B cell (primary cell): ENCODE measurements around the gene SLFN11. TPM values are rescaled to one million over a fixed set of nuclear protein-coding genes. Genes with fewer than 3 reads are reported as not detected.
"Not testable (repeated sequence)": the region's sequence is repeated elsewhere in the genome, so short reads cannot be mapped to it uniquely, and the experiment has no call there.

Source experiments
- ATAC-seq: fragments of 200-7000 bp; cut with Tn5 transposase; one replicate; pipeline ENCODE4 v1.10.0; 2021; ENCODE audit warnings: low read depth, mild to moderate bottlenecking, moderate number of reproducible peaks, moderate library complexity
- CTCF ChIA-PET: fragments of 350-600 bp; sonication (Branson Sonifier 250); formaldehyde crosslinking; loops from one replicate; lab custom pipeline; 2021; ENCODE audit warnings: antibody characterized with exemption, inconsistent platforms; lab: Charles Lee
- POLR2A ChIA-PET: fragments of 350-600 bp; sonication (Branson Sonifier 250); formaldehyde crosslinking; loops from one replicate; lab custom pipeline; 2021; ENCODE audit warnings: antibody characterized with exemption; lab: Charles Lee
- DNase-seq: peaks from one replicate; pipeline ENCODE4 v3.0.0; 2013
- H2AFZ ChIP-seq: 2 replicates; pipeline ENCODE4 v1.6.1; 2012; ENCODE audit warnings: mild to moderate bottlenecking, low read depth, low read length; ENCODE audit not compliant: insufficient read depth, poor library complexity, severe bottlenecking
- H3K27ac ChIP-seq, 2 donors: 1 replicate in 1 of 2; 2 replicates in 1 of 2; pipeline ENCODE4 v1.5.1; 2012 to 2013; ENCODE audit warnings: low read length in 2 of 2, mild to moderate bottlenecking in 2 of 2, moderate library complexity in 1 of 2
- H3K27me3 ChIP-seq, 4 experiments: fragments of 200-600 bp in 1 of 4; sonication (generic) in 1 of 4; replicated peaks in 1 of 4; 1 replicate in 2 of 4; 2 replicates in 2 of 4; pipeline versions ENCODE4 v1.6.1 to v1.7.0; 2013 to 2016; ENCODE audit warnings: low read length in 3 of 4, mild to moderate bottlenecking in 2 of 4, mixed read lengths in 1 of 4, moderate library complexity in 1 of 4; ENCODE audit not compliant: insufficient read depth in 4 of 4, control insufficient read depth in 3 of 4; ENCODE audit errors: control extremely low read depth in 1 of 4
- H3K36me3 ChIP-seq, 2 experiments: replicated peaks in 1 of 2; 1 replicate in 1 of 2; 2 replicates in 1 of 2; pipeline versions ENCODE4 v1.6.1 to v1.7.1; 2013; ENCODE audit warnings: low read length in 1 of 2; ENCODE audit not compliant: insufficient read depth in 2 of 2, control insufficient read depth in 1 of 2; ENCODE audit errors: control extremely low read depth in 1 of 2, extremely low read depth in 1 of 2
- H3K4me1 ChIP-seq, 2 donors: fragments of 200-600 bp in 1 of 2; sonication (generic) in 1 of 2; 1 replicate in 1 of 2; 2 replicates in 1 of 2; pipeline versions ENCODE4 v1.5.1 to v1.6.1; 2013 to 2017; ENCODE audit warnings: low read length in 2 of 2; ENCODE audit not compliant: control insufficient read depth in 2 of 2, insufficient read depth in 2 of 2
- H3K4me2 ChIP-seq: replicated peaks from 2 replicates; pipeline ENCODE3; 2012; ENCODE audit warnings: mild to moderate bottlenecking, low read depth, low read length; ENCODE audit not compliant: poor library complexity, severe bottlenecking
- H3K4me3 ChIP-seq, 5 experiments: fragments of 200-600 bp in 1 of 5; sonication (generic) in 1 of 5; 1 replicate in 3 of 5; 2 replicates in 2 of 5; pipeline versions ENCODE4 v1.5.1 to v1.7.0; 2011 to 2016; ENCODE audit warnings: low read length in 4 of 5, mild to moderate bottlenecking in 4 of 5, low read depth in 2 of 5, control low read depth in 1 of 5, moderate library complexity in 1 of 5; ENCODE audit not compliant: insufficient read depth in 1 of 5; ENCODE audit errors: control extremely low read depth in 1 of 5, extremely low read depth in 1 of 5
- H3K79me2 ChIP-seq: fragments of 200-600 bp; sonication (generic); one replicate; pipeline ENCODE4 v1.6.0; 2016; ENCODE audit warnings: low read length; ENCODE audit not compliant: control insufficient read depth, insufficient read depth
- H3K9ac ChIP-seq: fragments of 200-600 bp; sonication (generic); 2 replicates; pipeline ENCODE4 v1.6.1; 2017; ENCODE audit warnings: mild to moderate bottlenecking, low read length, moderate library complexity
- H3K9me3 ChIP-seq, 3 donors: one replicate each; pipeline versions ENCODE4 v1.6.1 to v1.7.1; 2013; ENCODE audit warnings: low read length in 2 of 3; ENCODE audit not compliant: control insufficient read depth in 2 of 3, insufficient read depth in 1 of 3; ENCODE audit errors: control extremely low read depth in 1 of 3
- H4K20me1 ChIP-seq: 2 replicates; pipeline ENCODE4 v1.6.0; 2012; ENCODE audit warnings: mild to moderate bottlenecking, low read length; ENCODE audit not compliant: insufficient read depth, control insufficient read depth, poor library complexity, severe bottlenecking
- H3K27ac Mint-ChIP-seq: one replicate; pipeline ENCODE4 v1.8.0; 2021; ENCODE audit warnings: mixed read lengths
- H3K27me3 Mint-ChIP-seq: one replicate; pipeline ENCODE4 v1.8.0; 2021; ENCODE audit warnings: mixed read lengths
- H3K4me1 Mint-ChIP-seq: one replicate; pipeline ENCODE4 v1.8.0; 2021; ENCODE audit warnings: mixed read lengths
- H3K4me3 Mint-ChIP-seq: one replicate; pipeline ENCODE4 v1.8.0; 2021; ENCODE audit warnings: mixed read lengths
- H3K9me3 Mint-ChIP-seq: one replicate; pipeline ENCODE4 v1.8.0; 2022; ENCODE audit warnings: mixed read lengths; ENCODE audit not compliant: insufficient read depth
- CTCF ChIP-seq: fragments of 200-600 bp; IDR thresholded peaks from one replicate; pipeline ENCODE4 v1.8.0; 2022; ENCODE audit warnings: antibody characterized with exemption, mild to moderate bottlenecking
- EZH2 ChIP-seq: IDR thresholded peaks from 2 replicates; pipeline ENCODE4 v1.6.1; 2012; ENCODE audit warnings: borderline replicate concordance, low read depth, mild to moderate bottlenecking, moderate library complexity, low read length; ENCODE audit not compliant: insufficient read depth, poor library complexity, severe bottlenecking
- WGBS: methylation state at CpG from one replicate; pipeline ENCODE4 v1.1.5; 2013; ENCODE audit warnings: missing lambda C conversion rate; ENCODE audit not compliant: insufficient coverage; 5-methylcytosine and 5-hydroxymethylcytosine counted together
- intact Hi-C: fragments of 100-400 bp; cut with micrococcal nuclease; formaldehyde crosslinking; loops from one replicate; pipeline ENCODE4 v1.10.0; 2022
- polyA minus RNA-seq: library from RNA; depleted of rRNA, polyadenylated mRNA; stranded (reverse); fragments of >200 nt; gene quantifications from 2 replicates; pipeline ENCODE4 v1.2.3, GENCODE V29; 2012
- polyA plus RNA-seq: library from polyadenylated mRNA; depleted of rRNA; stranded (reverse); fragments of >200 nt; gene quantifications from 2 replicates; pipeline ENCODE4 v1.2.3, GENCODE V29; 2012
- total RNA-seq, 2 donors: library from RNA; stranded (reverse); fragments of 120-200 nt in 1 of 2; gene quantifications; 1 replicate in 1 of 2; 2 replicates in 1 of 2; pipeline versions ENCODE4 v1.2.3 to v1.2.4, GENCODE V29; 2013 to 2022

SLFN11 gene, protein sequence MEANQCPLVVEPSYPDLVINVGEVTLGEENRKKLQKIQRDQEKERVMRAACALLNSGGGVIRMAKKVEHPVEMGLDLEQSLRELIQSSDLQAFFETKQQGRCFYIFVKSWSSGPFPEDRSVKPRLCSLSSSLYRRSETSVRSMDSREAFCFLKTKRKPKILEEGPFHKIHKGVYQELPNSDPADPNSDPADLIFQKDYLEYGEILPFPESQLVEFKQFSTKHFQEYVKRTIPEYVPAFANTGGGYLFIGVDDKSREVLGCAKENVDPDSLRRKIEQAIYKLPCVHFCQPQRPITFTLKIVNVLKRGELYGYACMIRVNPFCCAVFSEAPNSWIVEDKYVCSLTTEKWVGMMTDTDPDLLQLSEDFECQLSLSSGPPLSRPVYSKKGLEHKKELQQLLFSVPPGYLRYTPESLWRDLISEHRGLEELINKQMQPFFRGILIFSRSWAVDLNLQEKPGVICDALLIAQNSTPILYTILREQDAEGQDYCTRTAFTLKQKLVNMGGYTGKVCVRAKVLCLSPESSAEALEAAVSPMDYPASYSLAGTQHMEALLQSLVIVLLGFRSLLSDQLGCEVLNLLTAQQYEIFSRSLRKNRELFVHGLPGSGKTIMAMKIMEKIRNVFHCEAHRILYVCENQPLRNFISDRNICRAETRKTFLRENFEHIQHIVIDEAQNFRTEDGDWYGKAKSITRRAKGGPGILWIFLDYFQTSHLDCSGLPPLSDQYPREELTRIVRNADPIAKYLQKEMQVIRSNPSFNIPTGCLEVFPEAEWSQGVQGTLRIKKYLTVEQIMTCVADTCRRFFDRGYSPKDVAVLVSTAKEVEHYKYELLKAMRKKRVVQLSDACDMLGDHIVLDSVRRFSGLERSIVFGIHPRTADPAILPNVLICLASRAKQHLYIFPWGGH
- total RNA-seq, result 48.1 and 52.2 TPM in 2 replicates
- 27.3 TPM for total RNA-seq (2013)
- polyA plus RNA-seq, result 11.3 and 18.7 TPM in 2 replicates
- polyA minus RNA-seq, result 13.5 and 18.8 TPM in 2 replicates

- ChIA-PET CTCF (interaction anchor here (0.6 to 5.3 kb wide), 3 partner anchors 50 to 166 kb away, joined by 3 to 22 read pairs (median 9); no protein-coding TSS in a partner anchor), POLR2A (interaction anchor here (0.6 to 1.9 kb wide), 7 partner anchors 24 to 115 kb away, joined by 4 to 8 read pairs (median 5); partner anchors contain the start of gene SLFN13)
- peak within 1 kb of the TSS; percentile 79 to 85 for H3K27ac ChIP-seq
- Mint-ChIP-seq H3K27me3 (no peaks in the 10 kb centered on the region), H3K9me3 (peaks cover 11% of the 10 kb centered on the region), H3K27ac (peak within 1 kb of the TSS; percentile 99), H3K4me3 (peak within 1 kb of the TSS; percentile 96), H3K4me1 (peaks cover 49% of the 10 kb centered on the region)
- H3K27me3 ChIP-seq, result no peaks in the 10 kb centered on the region
- intact Hi-C loops, result loop anchor here (1.0 to 5.0 kb wide), 5 partner anchors 32 to 165 kb away; partner anchors contain the start of genes SLFN12 and SLFN13
- H3K4me2 ChIP-seq, result peak within 1 kb of the TSS; percentile 92
- H3K9ac ChIP-seq, result peak within 1 kb of the TSS; percentile 76
- ATAC-seq (peak; percentile 77), DNase-seq (peak; percentile 85)
- no peaks in the 10 kb centered on the region for H3K36me3 ChIP-seq
- peaks cover 13% of the 10 kb centered on the region for H3K79me2 ChIP-seq
- H3K9me3 ChIP-seq, result no peaks in the 10 kb centered on the region
- peak within 1 kb of the TSS; percentile 82 for H2AFZ ChIP-seq
- WGBS, result 1% methylated on average over 20 of the region's 22 CpGs
- peak within 1 kb of the TSS; percentile 18 to 87 (median 72) for H3K4me3 ChIP-seq
- peaks cover 7 to 8% of the 10 kb centered on the region in 2 donors for H3K4me1 ChIP-seq
- TF ChIP-seq CTCF, result no peak
- TF ChIP-seq EZH2, result no peak
- H4K20me1 ChIP-seq, result no peaks in the 10 kb centered on the region
Measured at GRCh38 chr17:35373534-35373983, at the start of gene SLFN11. Gene SLFN11, minus strand, starts transcription at chr17:35373621. Its CDS starts 9,814 bp downstream, at chr17:35363807.

- H3K27ac ChIP-seq, H3K4me1 Mint-ChIP-seq, H3K4me3 ChIP-seq, H3K27me3 Mint-ChIP-seq, H3K4me2 ChIP-seq, CTCF ChIA-PET, H2AFZ ChIP-seq, intact Hi-C loops, DNase-seq, H3K9me3 ChIP-seq, H3K27me3 ChIP-seq, ATAC-seq, H3K9me3 Mint-ChIP-seq, H4K20me1 ChIP-seq, H3K27ac Mint-ChIP-seq, H3K79me2 ChIP-seq, H3K4me1 ChIP-seq, H3K9ac ChIP-seq, H3K36me3 ChIP-seq, H3K4me3 Mint-ChIP-seq: not testable (repeated sequence)
- 100% methylated on average over 1 of the region's 9 CpGs for WGBS
- POLR2A ChIA-PET, result interaction anchor here (0.8 kb wide), 1 partner anchor 48 kb away, joined by 6 read pairs; no protein-coding TSS in a partner anchor
Measured at GRCh38 chr17:35421069-35421468, 47.6 kb upstream of the SLFN11 start.
